ENCODE measurements around the gene HOXC12.

The HOXC12 gene

GRCh38 chr12:53954694-53955035 lies at the start of gene HOXC12:
HOXC12 (plus strand) TSS chr12:53954903; CDS start chr12:53954930, 27 bp downstream.
- DNase-seq: no peak

GRCh38 chr12:53907103-53907502 lies 47.6 kb upstream of the HOXC12 start:
- no peak for DNase-seq

- no peak for DNase-seq
These were observed 37.7 kb upstream of the HOXC12 start for GRCh38 chr12:53916788-53917655.

- no peak for DNase-seq
These were observed 29.9 kb upstream of the HOXC12 start for GRCh38 chr12:53924521-53925405.

GRCh38 chr12:53927220-53928029 lies 27.3 kb upstream of the HOXC12 start:
- DNase-seq: no peak

GRCh38 chr12:53928054-53928835 lies 26.5 kb upstream of the HOXC12 start:
- DNase-seq: no peak

GRCh38 chr12:53929527-53929926 lies 25.2 kb upstream of the HOXC12 start:
- DNase-seq: no peak

- DNase-seq: no peak
These were observed 24.0 kb upstream of the HOXC12 start for GRCh38 chr12:53930591-53931255.

- DNase-seq: no peak
These were observed 22.7 kb upstream of the HOXC12 start for GRCh38 chr12:53931844-53932581.

- DNase-seq: no peak
These were observed 21.8 kb upstream of the HOXC12 start for GRCh38 chr12:53932915-53933314.

- no peak for DNase-seq
These were observed 19.0 kb upstream of the HOXC12 start for GRCh38 chr12:53935383-53936341.

- no peak for DNase-seq
These were observed 17.6 kb upstream of the HOXC12 start for GRCh38 chr12:53937099-53937498.

GRCh38 chr12:53937596-53938325 lies 16.9 kb upstream of the HOXC12 start:
- DNase-seq: no peak

GRCh38 chr12:53938326-53939140 lies 16.2 kb upstream of the HOXC12 start, which contains the start of gene HOXC13:
HOXC13 (plus strand) TSS chr12:53938831; CDS start chr12:53938907, 76 bp downstream.
- peak; percentile 28 for DNase-seq

- no peak for DNase-seq
These were observed 15.3 kb upstream of the HOXC12 start for GRCh38 chr12:53939141-53940108.

GRCh38 chr12:53940443-53941014 lies 14.2 kb upstream of the HOXC12 start:
- DNase-seq: no peak
